Activated naive CD8-positive, alpha-beta T cell treated with anti-CD3 and anti-CD28 coated beads for 36 hours (primary cell): ENCODE measurements around the gene SLC7A5. TPM values are rescaled to one million over a fixed set of nuclear protein-coding genes. Genes with fewer than 3 reads are reported as not detected.
A peak's percentile ranks its signal among the peaks of the same experiment; 100 is the strongest.
"Not testable (repeated sequence)": the region's sequence is repeated elsewhere in the genome, so short reads cannot be mapped to it uniquely, and the experiment has no call there.

Experiments used
- DNase-seq: peaks from one replicate; pipeline ENCODE4 v3.0.0; 2021
- H3K27ac Mint-ChIP-seq: one replicate; pipeline ENCODE4 v1.8.0; 2022; ENCODE audit warnings: mild to moderate bottlenecking, moderate library complexity, mixed read lengths
- H3K27me3 Mint-ChIP-seq: one replicate; pipeline ENCODE4 v1.8.0; 2022; ENCODE audit warnings: mild to moderate bottlenecking, mixed read lengths
- H3K36me3 Mint-ChIP-seq: one replicate; pipeline ENCODE4 v1.8.0; 2021; ENCODE audit warnings: mild to moderate bottlenecking, mixed read lengths
- H3K4me1 Mint-ChIP-seq: one replicate; pipeline ENCODE4 v1.8.0; 2021; ENCODE audit warnings: mixed read lengths
- H3K4me3 Mint-ChIP-seq: one replicate; pipeline ENCODE4 v1.8.0; 2022; ENCODE audit warnings: mild to moderate bottlenecking, moderate library complexity, mixed read lengths
- H3K9me3 Mint-ChIP-seq: one replicate; pipeline ENCODE4 v1.8.0; 2022; ENCODE audit warnings: mixed read lengths
- total RNA-seq, 2 experiments: library from RNA; stranded (reverse); gene quantifications; one replicate each; pipeline ENCODE4 v1.2.3, GENCODE V29; 2021

The SLC7A5 gene
- total RNA-seq, 2 experiments from 2014 or later, result 298 to 301 TPM

DNA sequence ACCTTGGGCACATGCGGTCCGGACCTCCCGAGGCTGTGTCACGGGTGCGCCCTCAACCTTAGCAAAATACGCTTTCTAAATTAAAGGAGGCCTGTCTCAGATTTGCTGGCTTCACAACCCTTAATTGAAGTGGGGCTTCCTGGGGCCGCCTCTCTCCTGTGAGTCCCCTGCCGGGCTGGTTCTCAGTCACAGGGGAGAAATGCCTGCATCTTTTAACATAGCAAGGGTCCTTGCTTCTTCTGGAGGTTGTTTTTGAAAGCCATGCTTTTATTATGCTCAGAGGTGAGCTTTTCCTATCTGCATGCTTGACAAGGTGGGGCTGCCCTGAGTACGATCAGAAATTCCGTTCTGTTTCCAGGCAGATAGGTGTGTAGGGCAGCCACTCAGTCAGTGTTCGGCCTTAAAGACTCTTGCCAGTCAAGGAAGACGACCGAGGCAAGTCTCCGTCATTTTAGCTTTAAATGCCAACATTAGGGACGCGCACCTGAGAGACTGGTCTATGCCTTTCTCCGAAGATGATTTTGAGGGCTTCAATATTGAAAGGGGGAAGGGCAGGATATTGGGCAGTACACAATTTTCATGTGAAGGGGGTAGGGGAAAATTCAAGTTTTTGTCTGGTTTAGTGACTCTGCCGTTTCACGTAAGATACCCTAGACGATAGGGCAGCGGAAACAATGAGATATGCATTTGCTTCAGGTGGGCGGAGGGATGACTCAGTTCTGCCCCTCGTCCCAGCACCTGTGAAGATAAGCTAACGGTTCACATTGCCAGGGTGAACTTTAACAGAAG lies 5.5 kb upstream of the SLC7A5 start:
- Mint-ChIP-seq H3K4me3 (peak overlapping the region; percentile 66), H3K27me3 (no peaks in the 10 kb centered on the region), H3K36me3 (no peaks in the 10 kb centered on the region), H3K4me1 (peaks cover 54% of the 10 kb centered on the region), H3K27ac (peak overlapping the region; percentile 93), H3K9me3 (peaks cover 7% of the 10 kb centered on the region)
- DNase-seq, result peak; percentile 88

- Mint-ChIP-seq H3K4me3 (peak overlapping the region; percentile 24), H3K27ac (peak overlapping the region; percentile 79), H3K4me1 (peaks cover 54% of the 10 kb centered on the region), H3K36me3 (peaks cover 31% of the 10 kb centered on the region)
- not testable (repeated sequence) for H3K27me3 Mint-ChIP-seq, DNase-seq, H3K9me3 Mint-ChIP-seq
Measured at GRCh38 chr16:87870418-87871291, 1.3 kb upstream of the SLC7A5 start.

DNA sequence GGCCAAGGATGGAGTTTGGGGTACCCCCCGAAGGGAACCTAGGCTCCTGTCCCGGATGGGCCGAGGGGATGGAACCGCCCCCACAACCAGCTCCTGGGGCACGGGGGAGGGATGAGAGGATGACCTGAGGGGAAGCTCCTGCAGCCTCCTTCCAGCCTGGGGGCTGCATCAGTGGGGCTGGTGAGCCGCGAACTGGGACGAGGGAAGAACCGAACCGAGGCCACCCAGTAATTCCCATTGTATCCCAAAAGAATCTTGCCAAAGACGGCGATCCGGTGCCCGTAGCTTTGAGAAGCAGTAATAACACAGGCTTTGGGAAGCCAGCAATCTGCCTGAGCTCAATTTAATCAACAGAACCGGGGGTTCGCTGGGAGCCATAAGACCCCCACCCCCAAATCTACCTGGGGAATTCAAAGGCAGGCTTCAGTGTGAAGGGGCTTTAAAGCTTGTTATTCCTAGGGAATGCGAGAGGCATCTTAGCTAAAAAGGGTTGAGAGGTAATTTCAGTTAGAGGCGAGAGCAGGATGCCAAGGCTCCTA lies 641 bp upstream of the SLC7A5 start:
- H3K9me3 Mint-ChIP-seq, H3K27me3 Mint-ChIP-seq, DNase-seq: not testable (repeated sequence)
- Mint-ChIP-seq H3K4me3 (peak overlapping the region; percentile 24), H3K36me3 (peaks cover 35% of the 10 kb centered on the region), H3K4me1 (peaks cover 50% of the 10 kb centered on the region), H3K27ac (peak overlapping the region; percentile 64)

GRCh38 chr16:87868254-87869029 lies 865 bp downstream of the SLC7A5 start:
- peak; percentile 77 for DNase-seq
- H3K9me3 Mint-ChIP-seq, H3K27me3 Mint-ChIP-seq: not testable (repeated sequence)
- peak overlapping the region; percentile 92 for H3K4me3 Mint-ChIP-seq
- H3K27ac Mint-ChIP-seq, result peak overlapping the region; percentile 98
- H3K36me3 Mint-ChIP-seq, result peaks cover 45% of the 10 kb centered on the region
- peaks cover 54% of the 10 kb centered on the region for H3K4me1 Mint-ChIP-seq

DNA sequence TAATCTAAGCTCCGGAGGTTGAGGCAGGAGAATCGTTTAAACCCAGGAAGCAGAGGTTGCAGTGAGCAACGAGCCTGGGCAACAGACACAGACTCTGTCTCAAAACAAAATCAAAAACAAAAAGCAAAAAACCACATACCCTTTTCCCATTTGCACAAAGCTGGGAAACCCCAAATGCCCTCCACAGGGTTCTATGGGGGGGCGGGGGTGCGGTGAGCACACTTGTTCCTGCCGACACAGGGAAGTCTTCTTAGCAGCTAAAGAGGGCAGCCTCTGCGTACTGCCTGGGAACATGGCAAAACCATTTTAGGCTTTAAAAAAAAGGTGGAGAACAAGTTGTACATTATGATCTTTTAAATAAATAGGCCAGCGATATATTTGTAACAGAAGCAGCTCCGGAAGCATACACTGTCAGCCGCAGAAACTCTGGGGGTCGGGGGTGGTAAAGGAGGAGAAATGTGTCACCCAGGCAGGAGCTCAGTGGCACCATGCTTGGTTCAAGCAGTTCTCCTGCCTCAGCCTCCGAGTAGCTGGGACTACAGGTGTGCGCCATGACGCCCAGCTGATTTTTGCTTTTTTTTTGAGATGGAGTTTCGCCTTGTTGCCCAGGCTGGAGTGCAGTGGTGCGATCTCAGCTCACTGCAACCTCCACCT lies 3.3 kb downstream of the SLC7A5 start:
- Mint-ChIP-seq H3K27ac (peak overlapping the region; percentile 98), H3K4me3 (peak overlapping the region; percentile 92), H3K4me1 (peaks cover 46% of the 10 kb centered on the region), H3K36me3 (peaks cover 55% of the 10 kb centered on the region)
- H3K9me3 Mint-ChIP-seq, H3K27me3 Mint-ChIP-seq: not testable (repeated sequence)
- DNase-seq, result peak; percentile 41

- H3K9me3 Mint-ChIP-seq, result no peaks in the 10 kb centered on the region
- peak overlapping the region; percentile 51 for H3K4me3 Mint-ChIP-seq
- no peaks in the 10 kb centered on the region for H3K27me3 Mint-ChIP-seq
- peaks cover 48% of the 10 kb centered on the region for H3K4me1 Mint-ChIP-seq
- DNase-seq, result no peak
- H3K36me3 Mint-ChIP-seq, result peaks cover 67% of the 10 kb centered on the region
- peak overlapping the region; percentile 35 for H3K27ac Mint-ChIP-seq
Measured at GRCh38 chr16:87864331-87864989, 4.8 kb downstream of the SLC7A5 start.

DNA sequence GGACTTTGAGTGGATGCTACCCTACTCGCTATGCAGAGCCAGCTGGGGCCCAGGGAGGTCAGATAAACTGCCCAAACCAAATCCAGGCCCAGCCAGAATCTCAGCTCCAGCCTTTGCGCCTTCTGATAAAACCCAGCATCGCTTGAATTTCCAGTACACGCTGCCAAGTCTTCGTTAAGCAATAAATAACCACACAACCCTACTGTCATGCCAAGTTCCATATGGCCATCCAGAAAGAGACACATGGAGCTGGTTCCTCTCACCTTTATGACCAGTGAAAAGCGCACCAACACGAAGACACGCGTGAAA lies 6.0 kb downstream of the SLC7A5 start:
- H3K36me3 Mint-ChIP-seq, result peaks cover 66% of the 10 kb centered on the region
- peak overlapping the region; percentile 37 for H3K4me3 Mint-ChIP-seq
- not testable (repeated sequence) for H3K27ac Mint-ChIP-seq

GRCh38 chr16:87862597-87863326 lies 6.5 kb downstream of the SLC7A5 start:
- Mint-ChIP-seq H3K36me3 (peaks cover 64% of the 10 kb centered on the region), H3K4me3 (peak overlapping the region; percentile 37), H3K27ac (peak overlapping the region; percentile 48), H3K4me1 (peaks cover 59% of the 10 kb centered on the region)
- DNase-seq, H3K9me3 Mint-ChIP-seq, H3K27me3 Mint-ChIP-seq: not testable (repeated sequence)

More for the DNA sequence above, 6.0 kb downstream of the SLC7A5 start:
- not testable (repeated sequence) for H3K27me3 Mint-ChIP-seq, H3K9me3 Mint-ChIP-seq, DNase-seq
- H3K4me1 Mint-ChIP-seq, result peaks cover 55% of the 10 kb centered on the region

- not testable (repeated sequence) for H3K27me3 Mint-ChIP-seq, H3K9me3 Mint-ChIP-seq, H3K27ac Mint-ChIP-seq, DNase-seq
- peak overlapping the region; percentile 34 for H3K4me3 Mint-ChIP-seq
- peaks cover 62% of the 10 kb centered on the region for H3K36me3 Mint-ChIP-seq
- peaks cover 61% of the 10 kb centered on the region for H3K4me1 Mint-ChIP-seq
Measured at GRCh38 chr16:87861300-87862099, 7.8 kb downstream of the SLC7A5 start.

DNA sequence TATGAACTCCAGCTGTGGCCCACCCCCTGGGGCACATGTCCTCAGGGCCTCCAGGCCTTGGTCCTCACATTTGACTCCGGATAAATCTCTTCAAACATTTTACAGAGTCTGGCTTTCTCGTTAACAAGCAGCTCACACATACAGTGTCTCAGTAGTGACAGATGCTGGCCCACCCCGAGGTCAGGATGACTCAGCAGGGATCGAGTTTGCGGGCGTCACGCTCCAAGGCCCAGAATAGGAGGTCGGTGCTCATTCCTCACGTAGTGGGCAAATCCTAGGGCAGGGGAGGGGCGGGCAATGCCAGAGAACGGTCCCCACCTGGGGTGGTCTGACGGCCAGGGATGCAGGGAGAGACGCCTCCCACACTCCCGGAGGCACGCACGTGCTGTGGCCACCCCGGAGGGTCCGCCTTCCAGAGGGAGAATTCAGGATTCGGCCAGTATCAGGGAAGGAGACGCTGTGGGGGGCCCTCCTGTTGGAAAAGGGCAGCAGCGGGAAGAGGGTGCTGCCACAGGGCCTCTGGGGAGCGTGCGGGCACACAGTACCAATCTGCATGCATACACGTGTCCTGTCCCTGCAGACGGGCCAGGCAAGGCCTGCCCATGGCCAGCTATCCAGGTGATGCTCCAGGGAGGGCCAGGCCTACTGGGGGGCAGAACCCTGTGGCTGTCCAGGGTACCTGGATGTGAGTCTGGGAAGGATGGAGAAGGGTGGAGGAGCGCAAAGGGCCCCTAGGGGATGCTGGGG lies 8.6 kb downstream of the SLC7A5 start:
- H3K27ac Mint-ChIP-seq, result peak overlapping the region; percentile 62
- H3K36me3 Mint-ChIP-seq, result peaks cover 58% of the 10 kb centered on the region
- peaks cover 60% of the 10 kb centered on the region for H3K4me1 Mint-ChIP-seq
- H3K27me3 Mint-ChIP-seq, result no peaks in the 10 kb centered on the region
- no peaks in the 10 kb centered on the region for H3K9me3 Mint-ChIP-seq
- no peak for DNase-seq
- H3K4me3 Mint-ChIP-seq, result peak overlapping the region; percentile 11

- not testable (repeated sequence) for H3K4me3 Mint-ChIP-seq
Measured at GRCh38 chr16:87858151-87858993, 10.9 kb downstream of the SLC7A5 start.

More at GRCh38 chr16:87858151-87858993, 10.9 kb downstream of the SLC7A5 start:
- H3K36me3 Mint-ChIP-seq, result peaks cover 49% of the 10 kb centered on the region
- H3K4me1 Mint-ChIP-seq, result peaks cover 57% of the 10 kb centered on the region
- not testable (repeated sequence) for DNase-seq, H3K27me3 Mint-ChIP-seq, H3K9me3 Mint-ChIP-seq
- H3K27ac Mint-ChIP-seq, result peak overlapping the region; percentile 75
